Measurements from ENCODE around the gene ERN2. TPM values are rescaled to one million over a fixed set of nuclear protein-coding genes. Genes with fewer than 3 reads are reported as not detected.
A peak's percentile ranks its signal among the peaks of the same experiment; 100 is the strongest.

The ERN2 gene
- total and polyA plus RNA-seq, 9 of the 15 experiments (the other 6 are each of a cell fraction or from before 2014, with no cell fraction given) = 0.07 to 1.5 (median 0.51) TPM; not detected in 3

DNA sequence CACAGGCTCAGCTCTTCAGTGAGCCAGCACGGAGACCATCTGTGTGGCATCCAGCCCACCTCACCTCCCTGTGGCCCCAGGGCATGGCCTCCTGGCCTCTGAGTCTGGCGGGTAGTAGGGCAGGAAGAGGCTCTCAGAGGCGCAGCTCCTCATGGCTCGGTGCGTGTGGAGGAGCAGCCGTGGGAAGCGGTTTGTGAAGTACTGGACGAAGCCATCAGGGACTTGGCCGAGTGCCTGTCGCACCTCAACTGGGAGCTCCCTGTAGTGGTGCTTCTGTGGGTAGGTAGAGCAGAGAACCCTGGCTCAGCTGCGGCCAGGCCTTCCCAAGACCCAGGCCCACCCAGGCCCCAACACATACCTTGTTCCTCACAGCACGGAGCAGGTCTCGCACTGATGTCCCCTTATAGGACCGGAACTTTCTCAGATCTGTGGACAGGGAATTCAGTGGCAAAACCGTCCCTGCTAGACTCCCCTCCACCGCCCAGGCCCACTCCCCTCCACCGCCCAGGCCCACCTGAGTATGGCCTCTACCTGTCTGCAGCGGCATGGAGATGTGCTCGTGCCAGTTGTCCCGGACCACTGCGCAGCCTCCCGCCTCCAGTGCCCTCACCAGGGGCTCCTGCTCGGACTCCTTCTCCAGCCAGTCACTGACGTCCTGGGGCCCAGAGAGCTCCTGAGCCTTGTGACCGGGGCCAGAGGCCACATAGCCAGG, 22.1 kb downstream of the ERN2 start (continued):
- TF ChIP-seq SAFB (IDR thresholded peaks at IDR 0.05; ENCODE audit: borderline replicate concordance, low read depth, low read length) (no peak), BHLHE40 (IDR thresholded peaks at IDR 0.05; ENCODE audit: low read length) (no peak), ZC3H8 (IDR thresholded peaks at IDR 0.05) (no peak), SP1 (CRISPR knock-in tag; IDR thresholded peaks at IDR 0.05) (no peak), POLR2A (conservative IDR thresholded peaks at IDR 0.05) (peak; percentile 62), ZNF785 (CRISPR knock-in tag; IDR thresholded peaks at IDR 0.05) (no peak), XRCC4 (IDR thresholded peaks at IDR 0.05; ENCODE audit: extremely low read depth, insufficient read depth, insufficient read length) (no peak), ID3 (CRISPR knock-in tag; IDR thresholded peaks at IDR 0.05) (no peak), ID3 (tag; IDR thresholded peaks at IDR 0.05) (no peak), POLR2G (IDR thresholded peaks at IDR 0.05; ENCODE audit: low read depth, low read length) (peak; percentile 73), FUS (optimal IDR thresholded peaks at IDR 0.05; ENCODE audit: low read depth, low read length) (no peak), ARNT (IDR thresholded peaks at IDR 0.05) (no peak), TARDBP (IDR thresholded peaks at IDR 0.05) (no peak), GTF2E2 (tag; IDR thresholded peaks at IDR 0.05) (no peak), SREBF2 (CRISPR knock-in tag; IDR thresholded peaks at IDR 0.05) (no peak), ZKSCAN1 (IDR thresholded peaks at IDR 0.05; ENCODE audit: low read depth, low read length) (peak; percentile 87; the same call in 1 of the 2 replicates), NR4A1 (CRISPR knock-in tag; IDR thresholded peaks at IDR 0.05) (no peak), NR4A1 (tag; IDR thresholded peaks at IDR 0.05) (no peak), CREB5 (CRISPR knock-in tag; IDR thresholded peaks at IDR 0.05) (no peak), HOXB6 (CRISPR knock-in tag; IDR thresholded peaks at IDR 0.05; ENCODE audit: borderline replicate concordance) (no peak), NCOA1 (IDR thresholded peaks at IDR 0.05; ENCODE audit: low read depth) (no peak), JUNB (CRISPR knock-in tag; conservative IDR thresholded peaks at IDR 0.05) (no peak), RBM22 (IDR thresholded peaks at IDR 0.05; ENCODE audit: low read depth, low read length, poor library complexity, severe bottlenecking) (peak; percentile 57), TFAM (CRISPR knock-in tag; conservative IDR thresholded peaks at IDR 0.05) (no peak), MAFK (IDR thresholded peaks at IDR 0.05; ENCODE audit: low read length) (no peak), ATF1 (CRISPR knock-in tag; IDR thresholded peaks at IDR 0.05) (no peak), ATF1 (tag; IDR thresholded peaks at IDR 0.05) (no peak), FIP1L1 (IDR thresholded peaks at IDR 0.05; ENCODE audit: low read depth, low read length, poor library complexity, severe bottlenecking) (peak; percentile 41), PURB (CRISPR knock-in tag; IDR thresholded peaks at IDR 0.05; ENCODE audit: low read depth) (no peak)
- TF ChIP-seq, protein P1, sequence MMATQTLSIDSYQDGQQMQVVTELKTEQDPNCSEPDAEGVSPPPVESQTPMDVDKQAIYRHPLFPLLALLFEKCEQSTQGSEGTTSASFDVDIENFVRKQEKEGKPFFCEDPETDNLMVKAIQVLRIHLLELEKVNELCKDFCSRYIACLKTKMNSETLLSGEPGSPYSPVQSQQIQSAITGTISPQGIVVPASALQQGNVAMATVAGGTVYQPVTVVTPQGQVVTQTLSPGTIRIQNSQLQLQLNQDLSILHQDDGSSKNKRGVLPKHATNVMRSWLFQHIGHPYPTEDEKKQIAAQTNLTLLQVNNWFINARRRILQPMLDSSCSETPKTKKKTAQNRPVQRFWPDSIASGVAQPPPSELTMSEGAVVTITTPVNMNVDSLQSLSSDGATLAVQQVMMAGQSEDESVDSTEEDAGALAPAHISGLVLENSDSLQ (IDR thresholded peaks at IDR 0.05) = no peak
